GM20000 (cell line): Measurements from ENCODE around the gene MRS2.
"Not testable (repeated sequence)": the region's sequence is repeated elsewhere in the genome, so short reads cannot be mapped to it uniquely, and the experiment has no call there.

ENCODE experiments used
- DNase-seq: peaks from one replicate; pipeline ENCODE4 v3.0.0; 2012; ENCODE audit warnings: low spot score
- TF ChIP-seq, protein P1 (sequence below): IDR thresholded peaks from 2 replicates; pipeline ENCODE4 v1.5.1; 2012; ENCODE audit warnings: mild to moderate bottlenecking, control low read depth; ENCODE audit errors: extremely low read depth, missing control alignments

Gene MRS2

DNA sequence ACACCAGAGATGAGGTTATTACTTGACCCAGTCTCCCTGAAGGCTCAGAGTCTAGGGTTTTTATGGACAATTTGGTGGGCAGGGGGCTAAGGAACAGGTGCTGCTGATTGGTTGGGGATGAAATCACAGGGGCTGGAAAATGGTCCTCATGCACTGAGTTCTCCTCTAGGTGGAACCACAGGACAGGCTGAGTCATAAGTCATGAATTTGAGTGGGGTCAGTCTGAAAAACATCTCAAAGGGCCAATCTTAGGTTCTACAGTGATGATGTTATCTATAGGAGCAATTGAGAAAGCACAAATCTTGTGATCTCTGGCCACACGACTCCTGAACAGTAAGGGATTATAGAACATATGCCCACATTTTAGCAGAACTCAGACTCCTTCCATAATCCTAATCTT lies 5.9 kb upstream of the MRS2 start:
- DNase-seq: no peak
- TF ChIP-seq, protein P1, sequence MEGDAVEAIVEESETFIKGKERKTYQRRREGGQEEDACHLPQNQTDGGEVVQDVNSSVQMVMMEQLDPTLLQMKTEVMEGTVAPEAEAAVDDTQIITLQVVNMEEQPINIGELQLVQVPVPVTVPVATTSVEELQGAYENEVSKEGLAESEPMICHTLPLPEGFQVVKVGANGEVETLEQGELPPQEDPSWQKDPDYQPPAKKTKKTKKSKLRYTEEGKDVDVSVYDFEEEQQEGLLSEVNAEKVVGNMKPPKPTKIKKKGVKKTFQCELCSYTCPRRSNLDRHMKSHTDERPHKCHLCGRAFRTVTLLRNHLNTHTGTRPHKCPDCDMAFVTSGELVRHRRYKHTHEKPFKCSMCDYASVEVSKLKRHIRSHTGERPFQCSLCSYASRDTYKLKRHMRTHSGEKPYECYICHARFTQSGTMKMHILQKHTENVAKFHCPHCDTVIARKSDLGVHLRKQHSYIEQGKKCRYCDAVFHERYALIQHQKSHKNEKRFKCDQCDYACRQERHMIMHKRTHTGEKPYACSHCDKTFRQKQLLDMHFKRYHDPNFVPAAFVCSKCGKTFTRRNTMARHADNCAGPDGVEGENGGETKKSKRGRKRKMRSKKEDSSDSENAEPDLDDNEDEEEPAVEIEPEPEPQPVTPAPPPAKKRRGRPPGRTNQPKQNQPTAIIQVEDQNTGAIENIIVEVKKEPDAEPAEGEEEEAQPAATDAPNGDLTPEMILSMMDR: no peak

GRCh38 chr6:24397631-24398030 lies 5.1 kb upstream of the MRS2 start:
- TF ChIP-seq, protein P1: no peak
- DNase-seq: no peak

GRCh38 chr6:24400045-24401039 lies 2.4 kb upstream of the MRS2 start:
- not testable (repeated sequence) for DNase-seq

- TF ChIP-seq, protein P1: no peak
- no peak for DNase-seq
These were observed 1.3 kb upstream of the MRS2 start for GRCh38 chr6:24401458-24401857.

- TF ChIP-seq, protein P1: no peak
- DNase-seq: no peak
These were observed 727 bp downstream of the MRS2 start for GRCh38 chr6:24403501-24403824.

- no peak for DNase-seq
- TF ChIP-seq, protein P1: no peak
These were observed 2.5 kb downstream of the MRS2 start for GRCh38 chr6:24405262-24405661.

DNA sequence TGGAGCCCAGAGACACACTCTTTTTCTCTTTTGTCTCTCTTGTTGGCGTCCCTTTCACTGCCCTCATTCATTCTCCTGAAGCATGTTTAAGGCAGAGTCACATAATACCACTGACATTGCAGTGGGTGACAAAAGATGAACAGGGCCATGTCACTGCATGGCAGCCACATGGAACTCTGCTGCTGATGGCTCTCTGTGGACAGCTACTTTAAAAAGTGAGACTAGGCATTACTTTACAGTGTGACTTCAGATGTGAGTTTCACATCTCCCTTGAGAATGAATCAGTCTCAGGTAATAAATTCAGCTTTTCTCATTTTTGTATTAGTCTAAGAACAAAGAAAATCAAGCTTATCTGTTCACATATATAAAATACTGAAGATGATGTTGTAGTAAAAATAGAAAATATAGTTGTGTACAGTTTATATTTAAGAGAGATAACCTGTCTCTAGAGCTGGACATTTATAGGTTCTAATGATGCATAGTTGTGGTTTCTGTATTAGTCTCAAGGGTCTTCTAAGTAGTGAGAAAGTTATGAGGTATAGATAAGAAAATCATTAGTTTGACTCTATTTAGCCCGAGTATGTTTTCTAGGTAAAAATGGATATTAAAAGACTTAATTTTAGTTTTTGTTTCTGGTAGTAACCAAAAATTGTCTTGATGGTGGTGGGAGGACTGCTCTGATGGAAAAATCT lies 6.1 kb downstream of the MRS2 start:
- DNase-seq: peak; percentile 68
- TF ChIP-seq, protein P1: no peak
